ENCODE data around the gene GAPVD1. TPM values are rescaled to one million over a fixed set of nuclear protein-coding genes. Genes with fewer than 3 reads are reported as not detected.
A peak's percentile ranks its signal among the peaks of the same experiment; 100 is the strongest.

Gene GAPVD1
- total RNA-seq, 2 donors from 2014 or later = 26.0 to 30.5 TPM

- H3K9me3 ChIP-seq = no peaks in the 10 kb centered on the region
- no peak overlapping the region for H3K27ac ChIP-seq
- no peak for TF ChIP-seq CTCF (IDR thresholded peaks at IDR 0.05)
- H3K4me3 ChIP-seq = no peak overlapping the region
- DNase-seq (ENCODE audit: low spot score) = no peak
- H3K4me1 ChIP-seq = peaks cover 0 to 13% of the 10 kb centered on the region in 2 donors
- no peaks in the 10 kb centered on the region for H3K36me3 ChIP-seq
- H3K27me3 ChIP-seq = no peaks in the 10 kb centered on the region
These were observed 143.1 kb downstream of the GAPVD1 start for GRCh38 chr9:125404733-125405132.

GRCh38 chr9:125405938-125406809, 144.5 kb downstream of the GAPVD1 start:
- H3K4me3 ChIP-seq = no peak overlapping the region
- H3K27ac ChIP-seq = no peak overlapping the region
- H3K27me3 ChIP-seq = no peaks in the 10 kb centered on the region
- H3K4me1 ChIP-seq = peaks cover 0 to 13% of the 10 kb centered on the region in 2 donors
- no peaks in the 10 kb centered on the region for H3K36me3 ChIP-seq
- DNase-seq (ENCODE audit: low spot score) = no peak
- H3K9me3 ChIP-seq = no peaks in the 10 kb centered on the region
- TF ChIP-seq CTCF (IDR thresholded peaks at IDR 0.05) = no peak

GRCh38 chr9:125406810-125407087, 145.1 kb downstream of the GAPVD1 start:
- no peak for DNase-seq (ENCODE audit: low spot score)
- no peak for TF ChIP-seq CTCF (IDR thresholded peaks at IDR 0.05)
- H3K27ac ChIP-seq = no peak overlapping the region
- H3K36me3 ChIP-seq = no peaks in the 10 kb centered on the region
- no peaks in the 10 kb centered on the region for H3K9me3 ChIP-seq
- no peak overlapping the region for H3K4me3 ChIP-seq
- H3K27me3 ChIP-seq = no peaks in the 10 kb centered on the region
- H3K4me1 ChIP-seq = peaks cover 0 to 13% of the 10 kb centered on the region in 2 donors

- H3K4me3 ChIP-seq = peak overlapping the region; percentile 42 to 67
- no peak for TF ChIP-seq CTCF (IDR thresholded peaks at IDR 0.05)
- H3K27me3 ChIP-seq = no peaks in the 10 kb centered on the region
- H3K9me3 ChIP-seq = no peaks in the 10 kb centered on the region
- H3K36me3 ChIP-seq = no peaks in the 10 kb centered on the region
- H3K27ac ChIP-seq = no peak overlapping the region
- peaks cover 0 to 13% of the 10 kb centered on the region in 2 donors for H3K4me1 ChIP-seq
- DNase-seq (ENCODE audit: low spot score) = no peak
These were observed 145.9 kb downstream of the GAPVD1 start for GRCh38 chr9:125407432-125407973.

DNA sequence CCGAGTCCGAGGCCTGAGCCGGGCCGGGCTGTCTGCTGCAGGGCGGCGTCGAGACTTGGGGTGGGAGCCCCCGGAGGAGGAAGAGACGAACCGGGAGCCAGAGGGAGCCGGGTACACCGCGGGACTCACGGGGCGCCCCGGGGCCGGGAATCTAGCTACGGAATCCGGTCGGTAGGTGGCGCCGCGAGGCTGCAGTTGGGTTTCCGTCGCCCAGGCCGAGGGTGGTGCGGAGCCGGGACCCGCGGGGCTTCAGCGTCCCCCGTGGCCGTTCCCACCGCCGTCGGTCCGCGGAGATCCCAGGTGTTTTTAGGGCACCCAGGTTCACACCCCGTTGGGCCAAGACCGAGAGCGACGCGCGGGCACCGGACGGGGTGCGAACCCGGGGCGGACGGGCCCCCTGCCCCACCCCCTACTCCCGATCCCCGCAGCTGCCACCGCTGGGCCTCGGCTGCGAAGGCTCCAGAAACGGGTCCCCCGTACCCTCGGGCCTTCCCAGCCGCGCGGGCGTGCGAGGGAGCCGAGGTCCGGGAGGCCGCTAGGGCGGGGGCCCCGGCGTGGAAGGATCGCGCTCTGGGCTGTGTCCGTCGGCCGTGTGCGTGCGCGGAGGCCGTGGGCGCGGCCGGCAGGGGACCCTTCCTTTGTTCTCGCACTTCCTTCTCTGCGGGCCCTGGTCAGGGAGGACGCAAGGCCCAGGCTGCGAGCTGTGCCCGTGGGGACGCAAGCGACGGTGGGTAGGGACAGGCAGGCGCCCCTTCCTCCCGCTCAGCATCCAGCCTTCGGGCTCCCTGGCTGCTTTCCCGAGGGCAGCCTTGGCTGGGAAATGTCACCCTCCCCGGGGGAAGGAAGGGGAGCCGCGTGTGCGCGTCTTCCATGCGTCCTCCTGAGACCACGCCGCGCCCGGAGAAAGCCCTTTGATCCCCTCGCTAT, 146.6 kb downstream of the GAPVD1 start:
- no peaks in the 10 kb centered on the region for H3K9me3 ChIP-seq
- no peaks in the 10 kb centered on the region for H3K27me3 ChIP-seq
- H3K4me1 ChIP-seq = peaks cover 0 to 13% of the 10 kb centered on the region in 2 donors
- peak; percentile 84 to 86 for TF ChIP-seq CTCF (IDR thresholded peaks at IDR 0.05)
- DNase-seq (ENCODE audit: low spot score) = peak; percentile 63
- H3K4me3 ChIP-seq = peak overlapping the region; percentile 42 to 67
- H3K36me3 ChIP-seq = no peaks in the 10 kb centered on the region
- H3K27ac ChIP-seq = peak overlapping the region in 1 of 2 donors; percentile 10

All from right atrium auricular region (tissue), 2 donors.